ENCODE measurements around the gene IQCN.

The IQCN gene

GRCh38 chr19:18266771-18267686 is 7.2 kb downstream of the IQCN start:
- no peak for DNase-seq (ENCODE audit: low read depth in 2 of 3, low spot score in 1 of 3)

- DNase-seq (ENCODE audit: low read depth in 2 of 3, low spot score in 1 of 3): no peak
Measured at GRCh38 chr19:18265582-18265981, 8.7 kb downstream of the IQCN start.

GRCh38 chr19:18264971-18265540 is 9.2 kb downstream of the IQCN start:
- no peak for DNase-seq (ENCODE audit: low read depth in 2 of 3, low spot score in 1 of 3)

GRCh38 chr19:18264137-18264854 is 10.0 kb downstream of the IQCN start:
- no peak for DNase-seq (ENCODE audit: low read depth in 2 of 3, low spot score in 1 of 3)

- no peak for DNase-seq (ENCODE audit: low read depth in 2 of 3, low spot score in 1 of 3)
Measured at GRCh38 chr19:18263324-18264136, 10.7 kb downstream of the IQCN start.

- DNase-seq (ENCODE audit: low read depth in 2 of 3, low spot score in 1 of 3): no peak
Measured at GRCh38 chr19:18262917-18263316, 11.3 kb downstream of the IQCN start.

- no peak for DNase-seq (ENCODE audit: low read depth in 2 of 3, low spot score in 1 of 3)
Measured at GRCh38 chr19:18262144-18262543, 12.1 kb downstream of the IQCN start.

- DNase-seq (ENCODE audit: low read depth in 2 of 3, low spot score in 1 of 3): no peak
Measured at GRCh38 chr19:18261474-18261873, 12.8 kb downstream of the IQCN start.

- no peak for DNase-seq (ENCODE audit: low read depth in 2 of 3, low spot score in 1 of 3)
Measured at GRCh38 chr19:18259893-18260292, 14.4 kb downstream of the IQCN start.

- no peak for DNase-seq (ENCODE audit: low read depth in 2 of 3, low spot score in 1 of 3)
Measured at GRCh38 chr19:18257503-18258470, 16.5 kb downstream of the IQCN start.

- DNase-seq (ENCODE audit: low read depth in 2 of 3, low spot score in 1 of 3): no peak
Measured at GRCh38 chr19:18254546-18255503, 19.4 kb downstream of the IQCN start.

GRCh38 chr19:18253716-18254115 is 20.5 kb downstream of the IQCN start:
- no peak for DNase-seq (ENCODE audit: low read depth in 2 of 3, low spot score in 1 of 3)

- no peak for DNase-seq (ENCODE audit: low read depth in 2 of 3, low spot score in 1 of 3)
Measured at GRCh38 chr19:18253130-18253529, 21.1 kb downstream of the IQCN start.

GRCh38 chr19:18252370-18252717 is 21.9 kb downstream of the IQCN start:
- DNase-seq (ENCODE audit: low read depth in 2 of 3, low spot score in 1 of 3): no peak

GRCh38 chr19:18251587-18252369 is 22.5 kb downstream of the IQCN start:
- peak; percentile 70 to 89 (median 71) for DNase-seq (ENCODE audit: low read depth in 2 of 3, low spot score in 1 of 3)

GRCh38 chr19:18249834-18250233 is 24.4 kb downstream of the IQCN start:
- DNase-seq (ENCODE audit: low read depth in 2 of 3, low spot score in 1 of 3): no peak

GRCh38 chr19:18245297-18245696 is 29.0 kb downstream of the IQCN start:
- no peak for DNase-seq (ENCODE audit: low read depth in 2 of 3, low spot score in 1 of 3)

GRCh38 chr19:18239303-18239702 is 34.9 kb downstream of the IQCN start:
- no peak for DNase-seq (ENCODE audit: low read depth in 2 of 3, low spot score in 1 of 3)

All from stimulated activated CD4-positive, alpha-beta T cell treated with anti-CD3 and anti-CD28 coated beads, Interleukin-12 subunit alpha, Interleukin-12 subunit beta, amount 100 ng/mL, for 48 hours (primary cell).